HG03159 (cell line): ENCODE results near the gene PITPNC1.
"Not testable (repeated sequence)": the region's sequence is repeated elsewhere in the genome, so short reads cannot be mapped to it uniquely, and the experiment has no call there.

Experiments
- ATAC-seq: cut with Tn5 transposase; IDR thresholded peaks from one replicate; pipeline ENCODE4 v1.9.1; 2021; ENCODE audit warnings: mild to moderate bottlenecking, moderate library complexity; ENCODE audit not compliant: unreplicated experiment

The PITPNC1 gene

DNA sequence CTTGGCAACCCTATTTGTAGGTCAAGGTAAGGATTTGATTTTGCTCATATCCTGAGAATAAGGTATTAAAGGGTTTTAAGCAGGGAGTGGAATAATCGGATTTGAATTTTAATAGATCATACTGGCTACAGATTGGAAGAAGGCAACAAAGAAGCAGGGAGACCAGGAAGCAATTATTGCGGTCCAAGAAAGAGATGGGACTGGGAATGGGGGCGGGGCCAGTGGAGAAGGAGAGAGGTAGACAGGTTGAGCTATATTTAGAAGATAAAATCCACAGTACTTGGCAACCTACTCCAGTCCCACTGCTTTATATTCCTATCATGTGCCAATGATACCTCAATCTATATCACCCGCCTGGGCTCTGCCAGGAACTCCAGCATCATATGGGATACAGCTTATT is 334.8 kb downstream of the PITPNC1 start:
- no peak for ATAC-seq

DNA sequence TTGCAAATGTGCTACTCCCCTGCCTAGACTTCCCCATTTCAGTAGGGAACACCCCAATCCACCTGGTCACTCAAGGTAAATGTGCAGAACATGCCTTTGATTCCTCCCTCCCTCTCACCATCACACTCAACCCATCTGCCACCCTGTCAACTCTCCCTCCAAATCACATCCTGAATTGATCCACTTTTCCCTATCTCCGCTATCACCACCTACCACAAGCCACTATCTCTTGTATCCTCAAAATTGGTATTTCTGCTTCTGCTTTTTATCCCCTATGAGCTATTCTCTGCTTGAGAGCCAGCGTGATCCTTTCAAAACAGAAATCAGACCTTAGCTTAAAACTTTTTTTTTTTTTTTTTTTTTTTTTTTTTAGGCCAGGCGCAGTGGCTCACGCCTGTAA is 335.3 kb downstream of the PITPNC1 start:
- no peak for ATAC-seq

DNA sequence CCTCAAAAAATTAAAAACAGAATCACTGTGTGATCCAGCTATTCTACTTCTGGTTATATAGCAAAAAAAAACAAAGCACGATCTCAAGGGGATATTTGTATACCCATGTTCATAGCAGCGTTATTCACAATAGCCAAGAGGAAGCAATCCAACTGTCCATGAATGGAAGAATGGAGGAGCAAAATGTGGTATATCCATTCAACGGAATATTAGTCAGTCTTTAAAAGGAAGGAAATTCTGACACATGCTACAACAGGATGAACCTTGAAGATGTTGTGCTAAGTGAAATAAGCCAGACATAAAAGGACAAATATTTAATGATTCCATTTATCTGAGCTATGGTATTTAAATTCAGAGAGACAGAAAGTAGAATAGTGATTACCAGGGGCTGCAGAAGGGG is 336.1 kb downstream of the PITPNC1 start:
- no peak for ATAC-seq

GRCh38 chr17:67716405-67716798 is 339.3 kb downstream of the PITPNC1 start:
- no peak for ATAC-seq

GRCh38 chr17:67717192-67717623 is 340.1 kb downstream of the PITPNC1 start:
- no peak for ATAC-seq

GRCh38 chr17:67717624-67718324 is 340.7 kb downstream of the PITPNC1 start, which contains the start of gene NOL11:
NOL11 (plus strand) TSS chr17:67717936; CDS start chr17:67717948, 12 bp downstream.
- peak; percentile 93 for ATAC-seq

DNA sequence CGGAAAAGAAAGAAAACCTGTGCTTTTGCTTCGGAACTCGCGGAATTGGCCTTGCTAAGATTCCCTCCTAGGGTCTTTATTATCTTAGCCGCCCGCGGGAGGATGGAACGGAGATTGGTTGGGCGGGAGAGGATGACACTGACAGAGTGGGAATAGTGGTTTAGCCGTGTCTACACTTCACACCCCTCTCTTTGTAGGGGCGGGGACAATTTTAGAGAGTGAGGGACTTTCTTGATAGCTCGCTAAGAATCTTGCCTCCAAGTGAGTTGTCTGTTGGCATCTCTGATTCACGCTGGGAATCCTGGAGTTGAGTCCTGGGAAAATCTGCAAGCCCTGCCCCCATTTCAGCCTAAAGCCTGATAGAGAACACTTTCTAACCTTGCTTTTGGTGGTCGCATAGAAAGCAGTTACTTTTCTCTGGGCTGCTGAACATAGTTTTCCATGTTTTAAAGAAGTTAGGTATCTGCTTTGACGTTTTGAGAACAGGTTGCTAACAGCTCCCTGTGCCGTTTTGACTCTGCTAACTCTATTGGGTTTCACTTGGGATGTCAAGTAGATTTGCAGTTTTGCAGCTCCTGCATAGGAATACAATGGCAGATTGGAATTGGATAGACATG is 341.4 kb downstream of the PITPNC1 start:
- no peak for ATAC-seq

DNA sequence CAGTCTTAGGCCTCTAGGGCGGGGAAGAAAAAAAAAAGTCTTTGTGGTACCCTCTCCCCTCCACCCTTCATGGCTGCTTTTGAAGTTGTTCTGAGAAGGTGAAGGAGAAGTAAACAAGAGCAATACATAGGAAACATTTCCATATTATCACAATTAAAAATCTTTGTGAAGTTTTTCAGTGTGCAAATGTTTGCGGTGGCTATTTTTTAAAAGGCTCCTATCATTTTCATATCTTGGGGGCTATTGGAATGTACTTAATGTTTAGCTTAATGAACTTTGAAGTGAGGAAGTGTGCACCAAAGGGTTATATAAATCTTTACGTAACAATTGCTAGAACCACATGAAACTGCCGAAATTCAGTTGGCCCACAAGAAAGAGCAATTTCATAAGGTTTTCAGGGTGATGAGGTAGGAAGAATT is 348.3 kb downstream of the PITPNC1 start:
- ATAC-seq, result no peak

DNA sequence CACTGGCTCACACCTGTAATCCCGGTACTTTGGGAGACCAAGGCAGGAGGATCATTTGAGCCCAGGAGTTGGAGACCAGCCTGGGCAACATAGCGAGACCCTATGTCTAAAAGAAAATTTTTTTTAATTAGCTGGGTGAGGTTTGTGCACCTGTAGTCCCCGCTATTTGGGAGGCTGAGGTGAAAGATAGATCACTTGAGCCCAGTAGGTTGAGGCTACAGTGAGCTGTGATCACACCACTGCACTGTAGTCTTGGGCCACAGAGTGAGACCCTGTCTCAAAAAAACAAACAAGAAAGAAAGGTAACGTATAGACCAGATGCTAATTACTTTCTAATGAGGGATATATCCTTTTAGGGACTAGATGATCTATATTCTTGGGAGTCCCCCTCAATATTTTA is 348.7 kb downstream of the PITPNC1 start:
- ATAC-seq, result no peak

GRCh38 chr17:67727152-67728039 is 350.3 kb downstream of the PITPNC1 start:
- ATAC-seq, result not testable (repeated sequence)

- ATAC-seq, result no peak
Observed at GRCh38 chr17:67729903-67730302, 352.8 kb downstream of the PITPNC1 start.

DNA sequence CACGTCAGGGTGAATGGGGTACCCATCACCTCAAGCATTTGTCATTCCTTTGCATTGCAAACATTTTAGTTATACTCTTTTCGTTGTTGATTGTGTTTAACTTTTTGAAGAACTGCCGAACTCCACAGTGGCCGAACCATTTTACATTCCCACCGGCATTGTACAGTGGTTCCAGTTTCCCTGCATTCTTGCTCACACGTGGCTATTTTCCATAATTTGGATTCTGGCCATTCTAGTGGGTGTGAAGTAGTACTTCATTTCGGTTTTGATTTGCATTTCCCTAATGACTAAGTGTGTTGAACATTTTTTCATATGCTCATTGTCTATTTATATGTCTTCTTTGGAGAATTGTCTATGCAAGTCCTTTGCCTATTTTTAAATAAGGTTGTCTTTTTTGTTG is 353.6 kb downstream of the PITPNC1 start:
- ATAC-seq, result no peak

- no peak for ATAC-seq
Observed at GRCh38 chr17:67733449-67733848, 356.4 kb downstream of the PITPNC1 start.

- ATAC-seq, result no peak
Observed at GRCh38 chr17:67737145-67737544, 360.1 kb downstream of the PITPNC1 start.

DNA sequence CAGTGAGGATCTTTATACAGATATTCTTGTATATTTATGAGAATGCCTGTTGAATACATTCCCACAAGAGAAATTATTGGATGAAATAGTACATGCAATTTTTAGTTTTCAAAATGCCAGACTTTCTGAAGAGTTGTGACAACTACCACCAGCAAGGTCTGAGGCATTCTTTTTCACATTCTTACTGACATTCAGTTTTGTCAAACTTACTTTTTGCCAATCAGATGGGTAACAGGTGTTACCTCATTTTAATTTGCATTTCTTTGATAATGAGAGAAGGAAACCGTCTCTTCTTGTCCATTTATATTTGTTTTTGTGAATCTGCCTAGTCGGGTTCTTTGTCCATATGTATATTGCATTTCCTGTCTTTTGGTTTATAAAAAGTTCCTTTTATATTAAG is 364.9 kb downstream of the PITPNC1 start:
- no peak for ATAC-seq
